IMR-90 (cell line): Measurements from ENCODE around the gene TIE1. TPM values are rescaled to one million over a fixed set of nuclear protein-coding genes. Genes with fewer than 3 reads are reported as not detected.

Experiments used
- ATAC-seq: fragments of 200-7000 bp; cut with Tn5 transposase; 2 replicates; pipeline ENCODE4 v1.9.1; 2020; ENCODE audit warnings: low read depth, mild to moderate bottlenecking, moderate library complexity
- BruUV-seq: library from RNA; stranded (reverse); fragments of 400-500 nt; replicated peaks from 2 replicates; lab custom pipeline; 2021; lab: Mats Ljungman, UMichigan
- CTCF ChIA-PET: fragments of 300-600 bp; formaldehyde crosslinking; extraction: SDS; loops from one replicate; lab custom pipeline; 2021; ENCODE audit warnings: antibody characterized with exemption; lab: Yijun Ruan, JAX
- POLR2A ChIA-PET: fragments of 300-600 bp; sonication (Branson Sonifier 250); formaldehyde crosslinking; loops from one replicate; lab custom pipeline; 2022; ENCODE audit warnings: antibody characterized with exemption; ENCODE audit not compliant: unreplicated experiment; lab: Charles Lee
- DNase-seq: peaks from one replicate; pipeline ENCODE4 v3.0.0; 2013
- H2AFZ ChIP-seq: replicated peaks from 2 replicates; pipeline ENCODE3; 2013; ENCODE audit warnings: low read length, mild to moderate bottlenecking; ENCODE audit not compliant: poor library complexity
- H2AK5ac ChIP-seq: 2 replicates; pipeline ENCODE4 v1.6.1; 2013; ENCODE audit warnings: low read depth, low read length, inconsistent platforms
- H2AK9ac ChIP-seq: replicated peaks from 2 replicates; pipeline ENCODE3; 2013; ENCODE audit warnings: mild to moderate bottlenecking, low read depth, low read length, moderate library complexity; ENCODE audit not compliant: poor library complexity
- H2BK120ac ChIP-seq: 2 replicates; pipeline ENCODE4 v1.6.1; 2013; ENCODE audit warnings: low read depth, low read length, inconsistent platforms
- H2BK15ac ChIP-seq: 3 replicates; pipeline ENCODE4 v1.6.1; 2013; ENCODE audit warnings: low read depth, low read length, inconsistent platforms
- H2BK20ac ChIP-seq: 2 replicates; pipeline ENCODE4 v1.6.1; 2013; ENCODE audit warnings: low read depth, mild to moderate bottlenecking, inconsistent platforms, low read length, moderate library complexity
- H2BK5ac ChIP-seq: 2 replicates; pipeline ENCODE4 v1.6.1; 2013; ENCODE audit warnings: mild to moderate bottlenecking, low read depth, low read length, inconsistent platforms; ENCODE audit not compliant: poor library complexity, severe bottlenecking
- H3K14ac ChIP-seq: replicated peaks from 2 replicates; pipeline ENCODE4 v1.6.1; 2013; ENCODE audit warnings: low read depth, low read length, inconsistent platforms
- H3K18ac ChIP-seq: 2 replicates; pipeline ENCODE4 v1.6.1; 2013; ENCODE audit warnings: low read depth, low read length, control low read depth
- H3K23ac ChIP-seq: 2 replicates; pipeline ENCODE4 v1.6.1; 2013; ENCODE audit warnings: low read depth, low read length, inconsistent platforms
- H3K27ac ChIP-seq: 2 replicates; pipeline ENCODE4 v1.5.1; 2013; ENCODE audit warnings: mild to moderate bottlenecking, control low read depth, low read length; ENCODE audit not compliant: insufficient read depth
- H3K27me3 ChIP-seq: 2 replicates; pipeline ENCODE4 v1.6.1; 2013; ENCODE audit warnings: low read length; ENCODE audit not compliant: control insufficient read depth, insufficient read depth
- H3K36me3 ChIP-seq: 2 replicates; pipeline ENCODE4 v1.6.1; 2013; ENCODE audit warnings: low read length, mixed read lengths; ENCODE audit not compliant: control insufficient read depth, insufficient read depth
- H3K4ac ChIP-seq: 2 replicates; pipeline ENCODE4 v1.6.1; 2013; ENCODE audit warnings: low read depth, low read length, inconsistent platforms
- H3K4me1 ChIP-seq: 2 replicates; pipeline ENCODE4 v1.6.1; 2013; ENCODE audit warnings: low read length, mixed read lengths; ENCODE audit not compliant: control insufficient read depth, insufficient read depth
- H3K4me2 ChIP-seq: 2 replicates; pipeline ENCODE4 v1.6.1; 2013; ENCODE audit warnings: low read depth, mild to moderate bottlenecking, control low read depth, low read length, moderate library complexity
- H3K4me3 ChIP-seq: 2 replicates; pipeline ENCODE4 v1.5.1; 2013; ENCODE audit warnings: low read depth, mild to moderate bottlenecking, control low read depth, low read length, moderate library complexity; ENCODE audit not compliant: insufficient read depth
- H3K56ac ChIP-seq: 2 replicates; pipeline ENCODE4 v1.6.1; 2013; ENCODE audit warnings: low read length, inconsistent platforms; ENCODE audit not compliant: insufficient read depth; ENCODE audit errors: extremely low read depth
- H3K79me1 ChIP-seq, 2 experiments: 2 replicates each; pipeline ENCODE4 v1.6.1; 2013; ENCODE audit warnings: low read length in 2 of 2, inconsistent platforms in 1 of 2, low read depth in 1 of 2
- H3K9ac ChIP-seq: 2 replicates; pipeline ENCODE4 v1.6.1; 2013; ENCODE audit warnings: low read depth, low read length, control low read depth
- H3K9me1 ChIP-seq: 2 replicates; pipeline ENCODE4 v1.6.1; 2013; ENCODE audit warnings: low read length, inconsistent platforms; ENCODE audit not compliant: insufficient read depth
- H3K9me3 ChIP-seq: 2 replicates; pipeline ENCODE4 v1.6.1; 2013; ENCODE audit warnings: low read length; ENCODE audit not compliant: control insufficient read depth, insufficient read depth
- H4K20me1 ChIP-seq: 2 replicates; pipeline ENCODE4 v1.6.1; 2013; ENCODE audit warnings: low read length, inconsistent platforms; ENCODE audit not compliant: insufficient read depth
- H4K5ac ChIP-seq: 2 replicates; pipeline ENCODE4 v1.6.1; 2013; ENCODE audit warnings: mild to moderate bottlenecking, low read depth, low read length, control low read depth
- H4K8ac ChIP-seq, 2 experiments: 2 replicates each; pipeline ENCODE4 v1.6.1; 2013; ENCODE audit warnings: low read depth in 2 of 2, low read length in 2 of 2, control low read depth in 1 of 2, inconsistent platforms in 1 of 2
- H4K91ac ChIP-seq: 2 replicates; pipeline ENCODE4 v1.6.1; 2013; ENCODE audit warnings: low read depth, low read length, inconsistent platforms; ENCODE audit not compliant: insufficient read depth
- BHLHE40 ChIP-seq: fragments of 150-350 bp; IDR thresholded peaks from 2 replicates; pipeline ENCODE4 v1.6.1; 2016; ENCODE audit warnings: mild to moderate bottlenecking, low read depth, low read length
- CEBPB ChIP-seq: IDR thresholded peaks from 2 replicates; pipeline ENCODE4 v1.6.1; 2012; ENCODE audit warnings: low read depth, low read length, improper control_type of control experiment
- CHD1 ChIP-seq: IDR thresholded peaks from 2 replicates; pipeline ENCODE4 v1.6.1; 2012; ENCODE audit warnings: low read depth, low read length, improper control_type of control experiment
- CTCF ChIP-seq: conservative IDR thresholded peaks from 2 replicates; pipeline ENCODE4 v1.5.1; 2012; ENCODE audit warnings: mild to moderate bottlenecking, low read depth, low read length, improper control_type of control experiment
- ELK1 ChIP-seq: fragments of 150-350 bp; IDR thresholded peaks from 2 replicates; pipeline ENCODE4 v1.6.1; 2016; ENCODE audit warnings: low read depth, mild to moderate bottlenecking, low read length, moderate library complexity, borderline replicate concordance
- FOS ChIP-seq: fragments of 150-350 bp; IDR thresholded peaks from 2 replicates; pipeline ENCODE4 v1.6.1; 2016; ENCODE audit warnings: low read depth, low read length
- MAFK ChIP-seq: IDR thresholded peaks from 2 replicates; pipeline ENCODE4 v1.6.1; 2012; ENCODE audit warnings: low read depth, low read length, improper control_type of control experiment
- MAZ ChIP-seq: IDR thresholded peaks from 2 replicates; pipeline ENCODE4 v1.6.1; 2012; ENCODE audit warnings: low read depth, mild to moderate bottlenecking, low read length, improper control_type of control experiment, moderate library complexity, borderline replicate concordance
- MXI1 ChIP-seq: IDR thresholded peaks from 2 replicates; pipeline ENCODE4 v1.6.1; 2012; ENCODE audit warnings: low read depth, mild to moderate bottlenecking, low read length, moderate library complexity, borderline replicate concordance
- NFE2L2 ChIP-seq: fragments of 150-350 bp; IDR thresholded peaks from 2 replicates; pipeline ENCODE4 v1.6.1; 2016; ENCODE audit warnings: low read depth, mild to moderate bottlenecking, low read length
- POLR2A ChIP-seq: IDR thresholded peaks from 2 replicates; pipeline ENCODE4 v1.6.1; 2012; ENCODE audit warnings: mild to moderate bottlenecking, low read depth, low read length
- RAD21 ChIP-seq: IDR thresholded peaks from 2 replicates; pipeline ENCODE4 v1.6.1; 2012; ENCODE audit warnings: low read length, improper control_type of control experiment
- RCOR1 ChIP-seq: IDR thresholded peaks from 2 replicates; pipeline ENCODE4 v1.6.1; 2012; ENCODE audit warnings: mild to moderate bottlenecking, low read length, improper control_type of control experiment; ENCODE audit not compliant: insufficient replicate concordance
- SMC3 ChIP-seq: fragments of 150-350 bp; IDR thresholded peaks from 2 replicates; pipeline ENCODE4 v1.6.1; 2016; ENCODE audit warnings: low read depth, mild to moderate bottlenecking, antibody characterized with exemption, low read length, moderate library complexity
- USF2 ChIP-seq: fragments of 150-350 bp; IDR thresholded peaks from 2 replicates; pipeline ENCODE4 v1.6.1; 2017; ENCODE audit warnings: mild to moderate bottlenecking, antibody characterized with exemption, low read length, low read depth
- WGBS, 2 experiments: methylation state at CpG; one replicate each; pipeline versions ENCODE4 v1.1.5 to v1.1.7; 2013; ENCODE audit warnings: missing lambda C conversion rate in 2 of 2; ENCODE audit not compliant: insufficient read length in 1 of 2; ENCODE audit errors: extremely low coverage in 2 of 2; 5-methylcytosine and 5-hydroxymethylcytosine counted together
- dilution Hi-C: fragments of 300-500 bp; cut with HindIII; formaldehyde crosslinking; loops from one replicate; pipeline ENCODE4 v1.14.3; 2018; ENCODE audit warnings: low sequenced_read_pairs; ENCODE audit not compliant: unreplicated experiment
- in situ Hi-C: fragments of 300-500 bp; cut with MboI; formaldehyde crosslinking; loops from 3 replicates; pipeline ENCODE4 v1.14.3; 2019; ENCODE audit warnings: low sequenced_read_pairs, inconsistent platforms, mixed read lengths
- intact Hi-C: fragments of 100-400 bp; cut with micrococcal nuclease; formaldehyde crosslinking; loops from 2 replicates; pipeline ENCODE4 v1.10.0; 2022
- polyA plus RNA-seq, 3 experiments: library from polyadenylated mRNA; depleted of rRNA; stranded (reverse); fragments of >200 nt; gene quantifications; 2 replicates each; pipeline ENCODE4 v1.2.3, GENCODE V29; 2012; ENCODE audit warnings: low replicate concordance in 1 of 3
- total RNA-seq: library from RNA; depleted of rRNA; stranded (reverse); fragments of >200 nt; gene quantifications from 2 replicates; pipeline ENCODE4 v1.2.3, GENCODE V29; 2012

Gene TIE1
- total and polyA plus RNA-seq, 2 of the 4 experiments (the other 2 are of a cell fraction) = 2.3 to 7.5 TPM

- dilution Hi-C loops = no loop called here
- H4K5ac ChIP-seq = no peak overlapping the region
- in situ Hi-C loops = no loop called here
- H3K9me3 ChIP-seq = no peaks in the 10 kb centered on the region
- peaks cover 2% of the 10 kb centered on the region; the same call in 1 of the 2 replicates for H3K9me1 ChIP-seq
- no peak overlapping the region for H3K23ac ChIP-seq
- H4K8ac ChIP-seq = no peak overlapping the region
- H3K27me3 ChIP-seq = peaks cover 23% of the 10 kb centered on the region
- H2BK15ac ChIP-seq = no peak overlapping the region
- H4K20me1 ChIP-seq = no peaks in the 10 kb centered on the region
- H3K4me2 ChIP-seq = no peak overlapping the region
- intact Hi-C loops = no loop called here
- peak overlapping the region; percentile 0 for H2AK9ac ChIP-seq
- no peaks in the 10 kb centered on the region for H3K36me3 ChIP-seq
- H3K18ac ChIP-seq = no peak overlapping the region
- H3K4me3 ChIP-seq = no peak overlapping the region
- no peak overlapping the region for H3K9ac ChIP-seq
- no peak for ATAC-seq
- no peak overlapping the region for H2AK5ac ChIP-seq
- H3K14ac ChIP-seq = no peak overlapping the region
- ChIA-PET CTCF (no interaction called here), POLR2A (no interaction called here)
- H3K4ac ChIP-seq = no peak overlapping the region
- H3K4me1 ChIP-seq = no peaks in the 10 kb centered on the region; the same call in 1 of the 2 replicates
- H4K91ac ChIP-seq = no peak overlapping the region
- no peaks in the 10 kb centered on the region for H3K79me1 ChIP-seq
- H2BK20ac ChIP-seq = no peak overlapping the region
- H3K27ac ChIP-seq = no peak overlapping the region
- no peak overlapping the region for H2BK120ac ChIP-seq
- DNase-seq = no peak
- no peak overlapping the region for H3K56ac ChIP-seq
- no peak overlapping the region for H2BK5ac ChIP-seq
- no TSS peak for BruUV-seq
- 57% methylated on average over 5 of the region's 12 CpGs; no CpG with 5 or more reads in 1 of the 2 experiments for WGBS, 2 experiments
- no peak overlapping the region for H2AFZ ChIP-seq
- TF ChIP-seq POLR2A (no peak), MAZ (no peak), CEBPB (no peak), USF2 (no peak), ELK1 (no peak), NFE2L2 (no peak), CHD1 (no peak), RAD21 (no peak), RCOR1 (no peak), CTCF (no peak), FOS (no peak), MAFK (no peak), MXI1 (no peak), SMC3 (no peak), BHLHE40 (no peak)
These were observed 11.7 kb upstream of the TIE1 start for GRCh38 chr1:43288785-43289706.
